HepG2 (cell line): ENCODE results near the gene MAGEB16.

Experiments
- FIP1L1 ChIP-seq: fragments of 200-400 bp; formaldehyde crosslinking; IDR thresholded peaks from 2 replicates; pipeline ENCODE4 v1.6.1; 2018; ENCODE audit warnings: low read depth, mild to moderate bottlenecking, low read length, moderate library complexity, borderline replicate concordance; ENCODE audit not compliant: insufficient read depth
- RAD21 ChIP-seq: fragments of 450-650 bp; formaldehyde crosslinking; IDR thresholded peaks from 2 replicates; pipeline ENCODE4 v1.5.0; 2020; ENCODE audit warnings: mild to moderate bottlenecking
- TF ChIP-seq, protein P1 (sequence below), 2 experiments: sonication (generic) in 1 of 2; formaldehyde crosslinking in 1 of 2; IDR thresholded peaks; 2 replicates each; pipeline versions ENCODE4 v1.4.0 to v1.6.1; 2018 to 2020; ENCODE audit warnings: missing genetic modification reagents in 2 of 2, borderline replicate concordance in 1 of 2, low read depth in 1 of 2, mild to moderate bottlenecking in 1 of 2, missing biosample characterization in 1 of 2
- TF ChIP-seq, protein P2 (sequence below): IDR thresholded peaks from 2 replicates; pipeline ENCODE4 v1.6.1; 2016; ENCODE audit warnings: missing genetic modification reagents, missing compliant biosample characterization

DNA sequence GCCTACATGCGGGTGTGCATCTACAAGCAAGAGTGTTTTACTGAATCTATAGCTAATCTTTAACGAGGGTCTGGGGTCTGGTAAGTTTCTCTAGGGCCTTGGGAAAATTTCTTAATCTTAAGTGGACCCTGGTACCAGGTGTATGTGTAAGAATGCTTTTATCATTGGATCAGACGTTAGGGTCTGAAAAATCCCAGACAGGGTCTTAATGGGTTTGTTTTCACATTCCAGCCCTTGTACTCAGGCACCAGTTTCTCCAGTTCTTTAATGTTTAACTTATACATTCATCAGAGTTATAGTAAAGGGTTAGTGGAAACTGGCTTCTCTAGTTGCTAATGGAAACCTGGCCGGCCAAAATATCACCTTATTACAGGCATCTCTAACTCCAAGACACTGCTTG lies 11.6 kb downstream of the MAGEB16 start:
- TF ChIP-seq FIP1L1 (no peak), RAD21 (CRISPR knock-in tag) (no peak)
- TF ChIP-seq, protein P1, sequence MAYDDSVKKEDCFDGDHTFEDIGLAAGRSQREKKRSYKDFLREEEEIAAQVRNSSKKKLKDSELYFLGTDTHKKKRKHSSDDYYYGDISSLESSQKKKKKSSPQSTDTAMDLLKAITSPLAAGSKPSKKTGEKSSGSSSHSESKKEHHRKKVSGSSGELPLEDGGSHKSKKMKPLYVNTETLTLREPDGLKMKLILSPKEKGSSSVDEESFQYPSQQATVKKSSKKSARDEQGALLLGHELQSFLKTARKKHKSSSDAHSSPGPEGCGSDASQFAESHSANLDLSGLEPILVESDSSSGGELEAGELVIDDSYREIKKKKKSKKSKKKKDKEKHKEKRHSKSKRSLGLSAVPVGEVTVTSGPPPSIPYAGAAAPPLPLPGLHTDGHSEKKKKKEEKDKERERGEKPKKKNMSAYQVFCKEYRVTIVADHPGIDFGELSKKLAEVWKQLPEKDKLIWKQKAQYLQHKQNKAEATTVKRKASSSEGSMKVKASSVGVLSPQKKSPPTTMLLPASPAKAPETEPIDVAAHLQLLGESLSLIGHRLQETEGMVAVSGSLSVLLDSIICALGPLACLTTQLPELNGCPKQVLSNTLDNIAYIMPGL (CRISPR knock-in tag; IDR thresholded peaks at IDR 0.05; ENCODE audit: borderline replicate concordance in 1 of 2, low read depth in 1 of 2): no peak
- TF ChIP-seq, protein P2, sequence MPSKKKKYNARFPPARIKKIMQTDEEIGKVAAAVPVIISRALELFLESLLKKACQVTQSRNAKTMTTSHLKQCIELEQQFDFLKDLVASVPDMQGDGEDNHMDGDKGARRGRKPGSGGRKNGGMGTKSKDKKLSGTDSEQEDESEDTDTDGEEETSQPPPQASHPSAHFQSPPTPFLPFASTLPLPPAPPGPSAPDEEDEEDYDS: no peak
